Esophagus squamous epithelium (tissue), 4 donors: ENCODE data around the gene RFPL3.

Experiments used
- POLR2A ChIP-seq, 4 donors: fragments of 450-650 bp; IDR thresholded peaks; one replicate each; pipeline ENCODE4 v1.6.1; 2017; ENCODE audit warnings: antibody characterized with exemption in 4 of 4, mild to moderate bottlenecking in 4 of 4, moderate library complexity in 3 of 4
- TF ChIP-seq, protein P1 (sequence below), 6 experiments: fragments of 450-650 bp in 4 of 6; fragments of 200-600 bp in 2 of 6; sonication (generic) in 2 of 6; IDR thresholded peaks; one replicate each; pipeline ENCODE4 v1.5.1; 2016 to 2019; ENCODE audit warnings: antibody characterized with exemption in 6 of 6, mild to moderate bottlenecking in 4 of 6, moderate library complexity in 4 of 6

DNA sequence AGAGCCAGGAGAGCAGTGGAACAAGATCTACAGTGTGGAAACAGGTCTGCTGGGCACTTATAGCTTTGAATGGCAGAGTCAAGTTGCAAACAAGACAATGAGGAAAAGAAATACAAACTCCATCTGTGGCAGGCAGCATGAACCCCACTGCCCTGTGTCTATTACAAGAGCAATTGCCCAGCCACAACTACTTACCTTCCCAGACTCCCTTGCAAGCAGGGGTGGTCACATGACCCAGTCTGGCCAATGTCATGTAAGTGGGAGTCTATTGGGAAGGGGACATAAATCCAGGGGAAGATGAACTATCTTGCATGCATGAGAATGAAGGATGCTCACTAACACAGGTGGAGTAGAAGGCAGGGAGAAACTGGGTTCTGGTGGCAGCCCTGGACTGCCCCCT is 44.1 kb upstream of the RFPL3 start:
- TF ChIP-seq, protein P1, sequence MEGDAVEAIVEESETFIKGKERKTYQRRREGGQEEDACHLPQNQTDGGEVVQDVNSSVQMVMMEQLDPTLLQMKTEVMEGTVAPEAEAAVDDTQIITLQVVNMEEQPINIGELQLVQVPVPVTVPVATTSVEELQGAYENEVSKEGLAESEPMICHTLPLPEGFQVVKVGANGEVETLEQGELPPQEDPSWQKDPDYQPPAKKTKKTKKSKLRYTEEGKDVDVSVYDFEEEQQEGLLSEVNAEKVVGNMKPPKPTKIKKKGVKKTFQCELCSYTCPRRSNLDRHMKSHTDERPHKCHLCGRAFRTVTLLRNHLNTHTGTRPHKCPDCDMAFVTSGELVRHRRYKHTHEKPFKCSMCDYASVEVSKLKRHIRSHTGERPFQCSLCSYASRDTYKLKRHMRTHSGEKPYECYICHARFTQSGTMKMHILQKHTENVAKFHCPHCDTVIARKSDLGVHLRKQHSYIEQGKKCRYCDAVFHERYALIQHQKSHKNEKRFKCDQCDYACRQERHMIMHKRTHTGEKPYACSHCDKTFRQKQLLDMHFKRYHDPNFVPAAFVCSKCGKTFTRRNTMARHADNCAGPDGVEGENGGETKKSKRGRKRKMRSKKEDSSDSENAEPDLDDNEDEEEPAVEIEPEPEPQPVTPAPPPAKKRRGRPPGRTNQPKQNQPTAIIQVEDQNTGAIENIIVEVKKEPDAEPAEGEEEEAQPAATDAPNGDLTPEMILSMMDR (IDR thresholded peaks at IDR 0.05), result no peak
- no peak for TF ChIP-seq POLR2A (IDR thresholded peaks at IDR 0.05)
